Lower leg skin (tissue), 4 donors: ENCODE results near the gene ST7. TPM values are rescaled to one million over a fixed set of nuclear protein-coding genes. Genes with fewer than 3 reads are reported as not detected.

Experiments
- DNase-seq, 2 donors: peaks; one replicate each; pipeline ENCODE4 v3.0.0-alpha.2; 2019; ENCODE audit warnings: low spot score in 2 of 2
- H3K4me3 ChIP-seq: fragments of 200-600 bp; sonication (generic); 2 replicates; pipeline ENCODE4 v1.5.1; 2017; ENCODE audit warnings: mild to moderate bottlenecking, low read depth; ENCODE audit not compliant: poor library complexity, severe bottlenecking
- CTCF ChIP-seq, 3 donors: fragments of 450-650 bp; IDR thresholded peaks; one replicate each; pipeline ENCODE4 v1.5.1; 2016; ENCODE audit warnings: antibody characterized with exemption in 3 of 3, mild to moderate bottlenecking in 3 of 3, moderate library complexity in 2 of 3
- POLR2A ChIP-seq, 2 donors: fragments of 450-650 bp; IDR thresholded peaks; one replicate each; pipeline ENCODE4 v1.6.1; 2016 to 2017; ENCODE audit warnings: antibody characterized with exemption in 2 of 2, mild to moderate bottlenecking in 1 of 2, moderate library complexity in 1 of 2
- WGBS, 2 donors: methylation state at CpG; one replicate each; pipeline ENCODE4 v1.1.5; 2018; 5-methylcytosine and 5-hydroxymethylcytosine counted together
- intact Hi-C: fragments of 100-400 bp; cut with DNase I; formaldehyde crosslinking; loops from one replicate; pipeline ENCODE4 v1.15.0; 2023; ENCODE audit warnings: low total_unique reads
- total RNA-seq, 4 donors: library from RNA; depleted of rRNA; stranded (reverse); fragments of >200 nt; gene quantifications; one replicate each; pipeline ENCODE4 v1.1.0, GENCODE V29; 2016

ST7 gene
- total RNA-seq, 4 donors from 2014 or later: 10.8 to 17.1 (median 11.4) TPM

DNA sequence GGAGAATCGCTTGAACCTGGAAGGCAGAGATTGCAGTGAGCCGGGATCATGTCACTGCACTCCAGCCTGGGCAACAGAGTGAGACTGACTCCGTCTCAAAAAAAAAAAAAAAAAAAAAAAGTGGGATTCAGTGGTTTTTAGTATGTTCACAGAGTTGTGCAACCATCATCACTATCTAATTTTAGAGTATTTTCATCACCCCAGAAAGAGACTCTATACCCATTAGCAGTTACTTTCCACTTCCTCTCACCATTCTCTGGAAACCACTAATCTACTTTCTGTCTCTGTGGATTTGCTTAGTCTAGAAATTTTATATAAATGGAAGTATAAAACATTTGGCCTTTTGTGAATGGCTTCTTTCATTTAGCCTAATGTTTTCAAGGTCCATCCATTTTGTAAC, 113.4 kb downstream of the ST7 start:
- no peak for TF ChIP-seq POLR2A (IDR thresholded peaks at IDR 0.05)
- TF ChIP-seq CTCF (IDR thresholded peaks at IDR 0.05): no peak
- intact Hi-C loops: no loop called here
- H3K4me3 ChIP-seq: no peak overlapping the region
- no peak for DNase-seq
- 82 to 93% methylated on average over 3 of the region's 3 CpGs for WGBS, 2 donors

DNA sequence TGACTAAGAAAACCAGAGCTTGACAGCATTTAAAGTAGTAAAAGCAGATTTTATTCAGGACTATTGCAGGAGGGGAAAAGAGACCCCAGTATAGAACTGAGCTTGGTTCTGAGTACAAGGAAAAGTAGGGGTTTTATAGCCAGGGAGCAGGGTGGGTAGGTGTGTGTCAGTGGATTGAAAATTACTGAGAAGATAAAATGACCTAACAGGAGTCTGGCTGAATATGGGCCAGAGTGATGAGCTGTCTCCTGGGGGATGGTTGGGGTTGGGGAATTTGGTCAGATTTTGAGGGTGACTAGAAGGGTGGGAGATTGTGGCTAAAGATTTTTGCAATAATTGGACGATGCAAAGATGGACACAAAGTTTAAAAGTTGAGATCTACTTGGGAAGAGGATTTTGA, 114.0 kb downstream of the ST7 start:
- 91 to 94% methylated on average over 1 of the region's 1 CpG for WGBS, 2 donors
- intact Hi-C loops: no loop called here
- H3K4me3 ChIP-seq: no peak overlapping the region
- no peak for DNase-seq
- TF ChIP-seq POLR2A (IDR thresholded peaks at IDR 0.05) (no peak), CTCF (IDR thresholded peaks at IDR 0.05) (no peak)

- DNase-seq: no peak
- H3K4me3 ChIP-seq: no peak overlapping the region
- 41 to 45% methylated on average over 5 of the region's 5 CpGs for WGBS, 2 donors
- intact Hi-C loops: no loop called here
- TF ChIP-seq CTCF (IDR thresholded peaks at IDR 0.05) (no peak), POLR2A (IDR thresholded peaks at IDR 0.05) (no peak)
These were observed 115.3 kb downstream of the ST7 start for GRCh38 chr7:117068511-117069145.

DNA sequence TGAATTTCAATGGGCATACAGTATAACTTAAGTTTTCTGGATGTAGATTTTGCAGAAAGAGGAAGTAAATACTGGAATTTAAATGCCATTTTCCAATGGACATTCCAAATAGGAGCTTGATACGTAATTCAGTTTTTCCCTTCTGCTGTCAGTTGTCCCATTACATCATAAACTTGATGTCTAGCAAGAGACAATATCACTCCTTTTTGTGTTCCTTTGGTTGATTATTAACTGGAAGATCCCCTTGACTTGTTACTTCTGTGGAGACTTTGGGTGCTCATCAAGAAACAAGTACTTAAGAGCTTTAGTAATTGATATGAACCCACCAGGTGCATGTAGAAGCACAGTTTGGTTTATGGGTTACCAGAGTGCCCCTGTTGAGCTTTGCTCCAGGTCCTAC, 116.1 kb downstream of the ST7 start:
- no peak for TF ChIP-seq CTCF (IDR thresholded peaks at IDR 0.05)
- TF ChIP-seq POLR2A (IDR thresholded peaks at IDR 0.05): no peak
- WGBS, 2 donors: 52 to 68% methylated on average over 1 of the region's 1 CpG
- intact Hi-C loops: no loop called here

GRCh38 chr7:117071551-117071950, 118.2 kb downstream of the ST7 start:
- TF ChIP-seq POLR2A (IDR thresholded peaks at IDR 0.05) (no peak), CTCF (IDR thresholded peaks at IDR 0.05) (no peak)
- intact Hi-C loops: no loop called here
- no peak for DNase-seq
- 63 to 74% methylated on average over 3 of the region's 3 CpGs for WGBS, 2 donors
- no peak overlapping the region for H3K4me3 ChIP-seq

More for the DNA sequence above, 116.1 kb downstream of the ST7 start:
- H3K4me3 ChIP-seq: no peak overlapping the region
- DNase-seq: no peak

DNA sequence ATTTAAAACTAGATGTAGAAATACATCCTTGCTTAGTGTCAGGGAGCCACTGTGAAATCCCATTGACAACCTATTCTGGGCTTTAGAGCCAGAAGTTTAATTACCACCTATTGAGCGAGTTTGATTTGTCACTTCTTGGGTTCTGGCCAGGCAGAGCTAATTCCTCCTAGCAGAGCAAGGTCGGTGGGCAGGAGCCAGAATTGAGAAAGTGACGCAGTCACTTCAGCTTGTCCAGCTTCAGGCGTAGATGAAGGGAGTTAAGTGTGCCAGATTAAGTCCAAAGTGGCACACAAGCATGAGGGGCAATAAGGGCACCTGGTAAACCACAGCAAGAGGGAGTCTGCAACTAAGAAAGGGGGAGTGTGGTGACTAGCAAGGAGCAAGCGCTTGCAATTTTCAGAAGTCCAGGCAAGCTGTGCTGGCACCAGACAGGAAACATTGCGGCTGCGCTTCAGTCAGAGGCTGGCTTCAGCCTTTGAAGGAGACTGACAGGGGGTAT, 119.4 kb downstream of the ST7 start:
- 19 to 35% methylated on average over 7 of the region's 7 CpGs for WGBS, 2 donors
- intact Hi-C loops: no loop called here
- H3K4me3 ChIP-seq: no peak overlapping the region
- TF ChIP-seq POLR2A (IDR thresholded peaks at IDR 0.05): no peak
- TF ChIP-seq CTCF (IDR thresholded peaks at IDR 0.05): no peak
- peak; percentile 56 to 87 for DNase-seq
